Lower leg skin (tissue), 3 donors: ENCODE data around the gene UGT3A2.

Experiments
- POLR2A ChIP-seq, 2 donors: fragments of 450-650 bp; IDR thresholded peaks; one replicate each; pipeline ENCODE4 v1.6.1; 2016 to 2017; ENCODE audit warnings: antibody characterized with exemption in 2 of 2, mild to moderate bottlenecking in 1 of 2, moderate library complexity in 1 of 2
- TF ChIP-seq, protein P1 (sequence below), 3 donors: fragments of 450-650 bp; IDR thresholded peaks; one replicate each; pipeline ENCODE4 v1.5.1; 2016; ENCODE audit warnings: antibody characterized with exemption in 3 of 3, mild to moderate bottlenecking in 3 of 3, moderate library complexity in 2 of 3

- TF ChIP-seq, protein P1, sequence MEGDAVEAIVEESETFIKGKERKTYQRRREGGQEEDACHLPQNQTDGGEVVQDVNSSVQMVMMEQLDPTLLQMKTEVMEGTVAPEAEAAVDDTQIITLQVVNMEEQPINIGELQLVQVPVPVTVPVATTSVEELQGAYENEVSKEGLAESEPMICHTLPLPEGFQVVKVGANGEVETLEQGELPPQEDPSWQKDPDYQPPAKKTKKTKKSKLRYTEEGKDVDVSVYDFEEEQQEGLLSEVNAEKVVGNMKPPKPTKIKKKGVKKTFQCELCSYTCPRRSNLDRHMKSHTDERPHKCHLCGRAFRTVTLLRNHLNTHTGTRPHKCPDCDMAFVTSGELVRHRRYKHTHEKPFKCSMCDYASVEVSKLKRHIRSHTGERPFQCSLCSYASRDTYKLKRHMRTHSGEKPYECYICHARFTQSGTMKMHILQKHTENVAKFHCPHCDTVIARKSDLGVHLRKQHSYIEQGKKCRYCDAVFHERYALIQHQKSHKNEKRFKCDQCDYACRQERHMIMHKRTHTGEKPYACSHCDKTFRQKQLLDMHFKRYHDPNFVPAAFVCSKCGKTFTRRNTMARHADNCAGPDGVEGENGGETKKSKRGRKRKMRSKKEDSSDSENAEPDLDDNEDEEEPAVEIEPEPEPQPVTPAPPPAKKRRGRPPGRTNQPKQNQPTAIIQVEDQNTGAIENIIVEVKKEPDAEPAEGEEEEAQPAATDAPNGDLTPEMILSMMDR (IDR thresholded peaks at IDR 0.05): no peak
- no peak for TF ChIP-seq POLR2A (IDR thresholded peaks at IDR 0.05)
Observed at GRCh38 chr5:36078430-36078829, 11.7 kb upstream of the UGT3A2 start.
